ENCODE results near the gene DGCR8. TPM values are rescaled to one million over a fixed set of nuclear protein-coding genes. Genes with fewer than 3 reads are reported as not detected.

The DGCR8 gene
- total and polyA plus RNA-seq, 9 donors = 27.1 to 48.7 (median 38.4) TPM

DNA sequence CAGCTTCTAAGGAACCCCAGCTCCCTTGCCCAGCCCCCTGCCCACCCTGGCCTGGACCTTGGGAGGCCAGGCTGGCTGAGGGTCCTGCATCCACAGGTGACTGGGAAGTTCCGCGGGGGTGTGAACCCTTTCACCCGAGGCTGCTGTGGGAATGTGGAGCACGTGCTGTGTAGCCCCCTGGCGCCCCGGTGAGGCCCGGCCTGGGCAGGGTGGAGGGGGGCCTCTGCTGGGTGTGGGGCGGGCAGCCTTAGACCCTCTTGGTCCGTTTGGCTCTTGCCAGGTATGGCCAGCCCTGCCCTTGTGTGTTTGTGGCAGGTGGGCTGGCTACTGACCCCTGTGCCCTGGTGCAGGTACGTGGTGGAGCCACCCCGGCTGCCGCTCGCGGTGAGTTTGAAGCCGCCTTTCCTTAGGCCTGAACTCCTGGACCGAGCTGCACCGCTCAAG, 60.5 kb downstream of the DGCR8 start:
- WGBS (ENCODE audit: insufficient coverage) = 87% methylated on average over 15 of the region's 17 CpGs
- no peak overlapping the region for H3K27ac ChIP-seq (ENCODE audit: low read length)
- H3K36me3 ChIP-seq (ENCODE audit: control insufficient read depth, insufficient read depth, low read length) = peaks cover 54% of the 10 kb centered on the region
- no peaks in the 10 kb centered on the region for H3K9me3 ChIP-seq (replicated peaks; ENCODE audit: control insufficient read depth, low read depth, low read length)
- peaks cover 33% of the 10 kb centered on the region for H3K4me1 ChIP-seq (ENCODE audit: control insufficient read depth, insufficient read depth, low read length)
- no peak overlapping the region for H3K4me3 ChIP-seq (ENCODE audit: low read length)
- DNase-seq = no peak
- no peaks in the 10 kb centered on the region for H3K27me3 ChIP-seq (ENCODE audit: control insufficient read depth, insufficient read depth, low read length)

DNA sequence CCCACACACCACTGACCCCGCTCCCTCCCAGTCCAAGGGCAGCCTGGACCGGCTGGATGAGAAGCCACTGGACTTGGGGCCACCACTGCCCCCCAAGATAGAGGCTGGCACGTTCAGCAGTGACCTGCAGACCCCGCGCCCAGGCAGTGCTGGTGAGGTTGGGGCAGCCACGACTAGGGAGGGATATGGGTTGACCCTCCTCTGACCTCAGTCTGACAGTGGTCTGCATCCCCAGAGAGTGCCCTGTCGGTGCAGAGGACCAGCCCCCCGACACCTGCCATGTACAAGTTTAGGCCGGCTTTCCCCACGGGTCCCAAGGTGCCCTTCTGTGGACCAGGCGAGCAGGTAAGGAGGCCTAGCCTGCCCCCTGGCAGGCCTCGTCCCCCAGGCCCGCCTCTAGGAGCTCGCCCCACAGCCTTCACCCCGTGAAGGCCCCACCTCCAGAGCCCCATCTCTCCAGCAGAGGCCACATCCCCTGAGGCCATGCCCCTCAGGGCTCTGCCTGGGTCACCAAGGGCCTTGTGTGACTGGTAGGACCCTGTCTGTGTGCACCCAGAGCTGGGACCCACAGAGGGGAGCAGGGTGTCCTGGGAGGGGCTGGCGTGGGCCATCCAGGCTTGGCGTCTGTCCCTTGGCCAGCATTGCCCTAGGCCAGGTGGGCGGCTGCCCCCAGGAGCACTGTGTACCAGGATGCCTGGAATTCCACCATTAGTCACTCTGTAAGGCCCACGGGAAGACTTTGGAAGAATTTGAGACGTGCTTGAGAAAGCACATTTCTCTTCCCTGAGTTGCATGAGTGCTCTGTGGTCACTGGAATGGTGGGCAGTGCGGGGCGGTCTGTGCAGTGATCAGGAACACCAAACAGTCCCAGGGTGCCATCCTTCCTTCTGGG, 61.4 kb downstream of the DGCR8 start:
- Histone ChIP-seq H3K4me1 (ENCODE audit: control insufficient read depth, insufficient read depth, low read length) (peaks cover 26% of the 10 kb centered on the region), H3K4me3 (ENCODE audit: low read length) (no peak overlapping the region), H3K27ac (ENCODE audit: low read length) (no peak overlapping the region), H3K9me3 (replicated peaks; ENCODE audit: control insufficient read depth, low read depth, low read length) (no peaks in the 10 kb centered on the region), H3K27me3 (ENCODE audit: control insufficient read depth, insufficient read depth, low read length) (no peaks in the 10 kb centered on the region), H3K36me3 (ENCODE audit: control insufficient read depth, insufficient read depth, low read length) (peaks cover 54% of the 10 kb centered on the region)
- DNase-seq = no peak
- WGBS (ENCODE audit: insufficient coverage) = 78% methylated on average over 20 of the region's 22 CpGs

DNA sequence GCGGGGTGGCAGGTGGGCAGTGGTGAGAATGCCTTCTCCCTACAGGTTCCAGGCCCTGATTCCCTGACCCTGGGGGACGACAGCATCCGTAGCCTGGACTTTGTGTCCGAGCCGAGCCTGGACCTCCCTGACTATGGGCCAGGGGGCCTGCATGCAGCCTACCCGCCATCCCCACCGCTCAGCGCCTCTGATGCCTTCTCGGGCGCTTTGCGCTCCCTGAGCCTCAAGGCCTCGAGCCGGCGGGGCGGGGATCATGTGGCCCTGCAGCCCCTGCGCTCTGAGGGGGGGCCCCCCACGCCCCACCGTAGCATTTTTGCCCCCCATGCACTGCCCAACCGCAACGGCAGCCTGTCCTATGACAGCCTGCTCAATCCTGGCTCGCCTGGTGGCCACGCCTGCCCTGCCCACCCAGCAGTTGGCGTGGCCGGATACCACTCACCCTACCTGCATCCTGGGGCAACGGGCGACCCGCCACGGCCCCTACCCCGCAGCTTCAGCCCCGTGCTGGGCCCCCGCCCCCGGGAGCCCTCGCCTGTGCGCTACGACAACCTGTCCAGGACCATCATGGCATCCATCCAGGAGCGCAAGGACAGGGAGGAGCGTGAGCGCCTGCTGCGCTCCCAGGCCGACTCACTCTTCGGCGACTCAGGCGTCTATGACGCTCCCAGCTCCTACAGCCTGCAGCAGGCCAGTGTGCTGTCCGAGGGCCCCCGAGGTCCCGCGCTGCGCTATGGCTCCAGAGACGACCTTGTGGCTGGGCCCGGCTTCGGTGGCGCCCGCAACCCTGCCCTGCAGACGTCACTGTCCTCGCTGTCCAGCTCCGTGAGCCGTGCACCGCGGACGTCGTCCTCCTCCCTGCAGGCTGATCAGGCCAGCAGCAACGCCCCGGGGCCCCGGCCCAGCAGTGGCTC, 62.9 kb downstream of the DGCR8 start:
- no peak overlapping the region for H3K4me3 ChIP-seq (ENCODE audit: low read length)
- WGBS (ENCODE audit: insufficient coverage) = 92% methylated on average over 61 of the region's 65 CpGs
- peaks cover 57% of the 10 kb centered on the region for H3K36me3 ChIP-seq (ENCODE audit: control insufficient read depth, insufficient read depth, low read length)

DNA sequence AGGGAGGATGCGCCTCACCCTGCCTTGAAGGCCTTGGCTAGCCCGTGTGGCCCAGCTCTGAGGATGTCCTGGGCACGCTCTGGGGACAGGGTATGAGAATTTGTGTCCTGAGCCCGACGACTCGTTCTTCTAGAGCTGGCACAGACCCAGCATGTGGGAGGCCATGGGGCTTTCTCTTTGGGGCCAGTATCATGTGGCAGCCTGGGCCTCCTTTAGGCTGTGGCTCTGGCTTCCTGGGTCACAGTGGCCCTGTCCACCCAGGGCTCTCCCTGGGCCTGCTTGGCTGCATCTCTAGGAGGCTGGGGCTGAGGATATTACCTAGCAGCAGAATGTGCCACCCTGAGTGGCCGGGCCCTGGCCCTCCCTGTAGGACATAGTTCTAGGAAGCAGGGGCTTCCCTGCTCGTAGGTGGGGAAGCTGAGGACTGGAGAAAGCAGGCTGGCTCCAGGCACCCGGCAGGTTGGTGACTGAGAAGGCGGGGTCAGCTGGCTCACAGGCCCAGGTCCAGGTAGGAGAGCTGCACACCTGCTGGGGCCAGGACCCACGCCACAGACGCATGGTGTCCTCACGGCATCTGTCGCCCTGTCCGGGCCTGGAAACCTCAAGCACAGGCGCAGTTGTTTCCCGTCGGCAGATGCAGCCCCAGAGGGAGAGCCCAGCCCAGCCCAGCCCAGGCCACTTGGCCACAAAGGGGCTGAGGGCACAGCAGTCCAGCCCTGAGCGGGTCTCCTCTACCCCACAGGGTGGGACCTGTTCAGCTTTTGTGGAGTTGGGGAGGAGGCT, 64.0 kb downstream of the DGCR8 start:
- no peak for DNase-seq
- Histone ChIP-seq H3K27me3 (ENCODE audit: control insufficient read depth, insufficient read depth, low read length) (no peaks in the 10 kb centered on the region), H3K36me3 (ENCODE audit: control insufficient read depth, insufficient read depth, low read length) (peaks cover 56% of the 10 kb centered on the region), H3K4me1 (ENCODE audit: control insufficient read depth, insufficient read depth, low read length) (peaks cover 16% of the 10 kb centered on the region), H3K27ac (ENCODE audit: low read length) (no peak overlapping the region), H3K9me3 (replicated peaks; ENCODE audit: control insufficient read depth, low read depth, low read length) (no peaks in the 10 kb centered on the region), H3K4me3 (ENCODE audit: low read length) (no peak overlapping the region)
- WGBS (ENCODE audit: insufficient coverage) = 78% methylated on average over 17 of the region's 19 CpGs

More for the DNA sequence above, 62.9 kb downstream of the DGCR8 start:
- Histone ChIP-seq H3K27ac (ENCODE audit: low read length) (no peak overlapping the region), H3K4me1 (ENCODE audit: control insufficient read depth, insufficient read depth, low read length) (peaks cover 23% of the 10 kb centered on the region), H3K9me3 (replicated peaks; ENCODE audit: control insufficient read depth, low read depth, low read length) (no peaks in the 10 kb centered on the region), H3K27me3 (ENCODE audit: control insufficient read depth, insufficient read depth, low read length) (no peaks in the 10 kb centered on the region)
- no peak for DNase-seq

DNA sequence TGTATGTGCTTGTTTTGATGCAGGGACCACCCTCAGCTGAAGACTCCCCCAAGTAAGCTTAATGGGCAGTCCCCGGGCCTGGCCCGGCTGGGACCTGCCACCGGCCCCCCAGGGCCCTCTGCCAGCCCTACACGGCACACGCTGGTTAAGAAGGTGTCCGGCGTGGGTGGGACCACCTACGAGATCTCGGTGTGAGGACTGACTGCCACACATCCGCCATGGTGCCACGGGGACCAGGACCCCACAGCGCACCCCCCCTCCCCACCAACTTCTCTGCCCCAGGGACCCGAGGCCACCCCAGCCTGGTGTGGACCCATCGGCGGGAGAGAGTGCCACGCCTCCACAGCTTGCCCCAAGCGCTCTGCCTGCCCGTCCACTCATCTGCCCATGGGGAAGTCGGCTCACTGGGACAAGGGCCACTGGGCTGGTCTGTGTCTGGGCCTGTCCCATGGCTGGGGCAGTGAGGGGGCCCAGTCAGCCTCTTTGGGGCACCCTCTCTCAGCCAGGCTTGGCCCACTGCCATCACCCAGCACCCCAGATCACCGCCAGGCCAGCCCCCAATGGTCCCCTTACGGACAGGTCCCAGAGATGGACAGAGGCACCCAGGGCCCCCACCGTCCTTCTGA, 65.3 kb downstream of the DGCR8 start:
- H3K4me1 ChIP-seq (ENCODE audit: control insufficient read depth, insufficient read depth, low read length) = peaks cover 18% of the 10 kb centered on the region
- H3K27ac ChIP-seq (ENCODE audit: low read length) = no peak overlapping the region
- WGBS (ENCODE audit: insufficient coverage) = 85% methylated on average over 20 of the region's 22 CpGs
- H3K9me3 ChIP-seq (replicated peaks; ENCODE audit: control insufficient read depth, low read depth, low read length) = no peaks in the 10 kb centered on the region
- no peak for DNase-seq
- no peaks in the 10 kb centered on the region for H3K27me3 ChIP-seq (ENCODE audit: control insufficient read depth, insufficient read depth, low read length)
- peaks cover 43% of the 10 kb centered on the region for H3K36me3 ChIP-seq (ENCODE audit: control insufficient read depth, insufficient read depth, low read length)
- no peak overlapping the region for H3K4me3 ChIP-seq (ENCODE audit: low read length)

DNA sequence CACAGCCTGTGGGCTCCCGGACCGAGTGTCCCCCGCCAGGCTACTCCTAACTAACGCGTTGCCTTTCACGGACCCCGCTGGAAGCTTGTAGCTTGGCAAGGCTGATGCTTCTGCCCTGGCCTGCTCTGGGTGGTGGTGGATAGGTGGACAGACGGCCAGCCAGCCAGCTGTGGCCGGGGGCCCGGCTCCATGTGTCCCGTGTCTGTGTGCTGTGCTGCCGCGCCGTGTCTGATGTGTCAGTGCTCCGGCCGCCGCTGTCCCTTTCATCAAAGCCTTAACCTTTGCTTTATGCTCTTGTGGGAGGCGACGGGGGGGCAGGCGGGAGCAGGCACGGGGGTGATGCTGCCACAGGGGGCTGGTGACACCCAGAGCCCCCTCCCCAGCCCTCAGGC, 65.8 kb downstream of the DGCR8 start:
- no peak overlapping the region for H3K4me3 ChIP-seq (ENCODE audit: low read length)
- peaks cover 18% of the 10 kb centered on the region for H3K4me1 ChIP-seq (ENCODE audit: control insufficient read depth, insufficient read depth, low read length)
- H3K36me3 ChIP-seq (ENCODE audit: control insufficient read depth, insufficient read depth, low read length) = peaks cover 38% of the 10 kb centered on the region
- H3K9me3 ChIP-seq (replicated peaks; ENCODE audit: control insufficient read depth, low read depth, low read length) = no peaks in the 10 kb centered on the region
- 79% methylated on average over 14 of the region's 21 CpGs for WGBS (ENCODE audit: insufficient coverage)
- no peak for DNase-seq
- H3K27me3 ChIP-seq (ENCODE audit: control insufficient read depth, insufficient read depth, low read length) = no peaks in the 10 kb centered on the region
- no peak overlapping the region for H3K27ac ChIP-seq (ENCODE audit: low read length)

DNA sequence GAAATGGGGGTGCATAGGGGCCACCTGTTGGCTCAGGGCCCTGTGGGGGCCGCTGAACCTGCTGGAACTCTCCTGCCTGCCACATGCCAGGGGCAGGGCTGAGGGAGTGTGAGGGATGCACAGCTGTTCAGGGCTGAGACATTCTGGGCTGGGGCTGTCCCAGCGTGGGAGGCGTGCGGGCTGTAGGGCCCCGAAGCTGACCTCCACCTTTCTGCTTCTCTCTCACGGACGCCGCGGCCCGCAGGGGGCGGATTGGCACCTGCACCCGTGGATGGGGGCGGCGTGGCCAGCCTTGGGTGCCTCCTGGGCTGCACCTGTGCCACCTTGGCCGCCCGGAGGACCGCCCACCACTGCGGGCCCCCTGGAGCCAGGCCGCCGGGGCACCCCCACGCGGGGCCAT, 66.7 kb downstream of the DGCR8 start:
- H3K27me3 ChIP-seq (ENCODE audit: control insufficient read depth, insufficient read depth, low read length) = no peaks in the 10 kb centered on the region
- H3K4me1 ChIP-seq (ENCODE audit: control insufficient read depth, insufficient read depth, low read length) = peaks cover 18% of the 10 kb centered on the region
- H3K9me3 ChIP-seq (replicated peaks; ENCODE audit: control insufficient read depth, low read depth, low read length) = no peaks in the 10 kb centered on the region
- no peak overlapping the region for H3K27ac ChIP-seq (ENCODE audit: low read length)
- H3K4me3 ChIP-seq (ENCODE audit: low read length) = no peak overlapping the region
- 69% methylated on average over 12 of the region's 22 CpGs for WGBS (ENCODE audit: insufficient coverage)
- peaks cover 30% of the 10 kb centered on the region for H3K36me3 ChIP-seq (ENCODE audit: control insufficient read depth, insufficient read depth, low read length)
- DNase-seq = no peak

DNA sequence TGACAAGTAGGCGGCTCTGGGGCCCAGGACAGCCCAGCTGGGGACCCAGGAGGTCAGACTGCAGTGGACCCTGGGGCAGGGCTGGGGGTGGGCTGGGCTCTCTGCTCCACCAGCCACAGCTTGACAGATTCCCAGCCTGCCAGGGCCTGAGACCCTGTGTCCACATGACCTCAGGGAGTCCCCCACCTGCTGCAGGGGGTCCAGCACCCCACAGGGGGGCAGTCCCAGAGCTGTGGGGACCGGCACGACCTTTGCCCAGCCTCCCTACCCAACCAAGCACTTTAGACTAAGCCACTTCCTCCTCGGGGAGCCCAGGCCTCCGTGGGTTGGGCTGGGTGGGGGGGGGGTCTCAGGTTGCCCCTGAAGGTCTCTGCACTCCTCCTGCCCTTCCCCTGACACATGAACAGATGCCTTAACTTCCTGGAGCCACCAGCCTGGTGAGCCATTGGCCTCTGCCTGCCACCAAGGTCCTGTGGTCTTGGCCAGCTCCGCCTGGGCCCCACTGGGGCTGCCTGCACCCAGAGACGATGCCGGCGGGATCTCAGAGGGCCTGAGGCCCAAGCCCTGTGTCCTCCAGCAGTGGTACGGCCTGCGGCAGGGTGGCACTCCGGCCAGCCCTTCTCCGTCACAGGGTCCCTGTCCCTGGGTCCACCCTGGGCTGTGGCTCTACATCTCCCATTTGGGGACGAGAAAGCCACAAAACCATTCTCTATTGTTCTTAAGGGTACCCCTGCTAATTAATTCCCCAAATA, 67.4 kb downstream of the DGCR8 start:
- Histone ChIP-seq H3K27ac (ENCODE audit: low read length) (no peak overlapping the region), H3K4me1 (ENCODE audit: control insufficient read depth, insufficient read depth, low read length) (peaks cover 18% of the 10 kb centered on the region), H3K27me3 (ENCODE audit: control insufficient read depth, insufficient read depth, low read length) (no peaks in the 10 kb centered on the region), H3K4me3 (ENCODE audit: low read length) (no peak overlapping the region), H3K36me3 (ENCODE audit: control insufficient read depth, insufficient read depth, low read length) (peaks cover 27% of the 10 kb centered on the region), H3K9me3 (replicated peaks; ENCODE audit: control insufficient read depth, low read depth, low read length) (no peaks in the 10 kb centered on the region)
- WGBS (ENCODE audit: insufficient coverage) = 75% methylated on average over 9 of the region's 14 CpGs
- no peak for DNase-seq

DNA sequence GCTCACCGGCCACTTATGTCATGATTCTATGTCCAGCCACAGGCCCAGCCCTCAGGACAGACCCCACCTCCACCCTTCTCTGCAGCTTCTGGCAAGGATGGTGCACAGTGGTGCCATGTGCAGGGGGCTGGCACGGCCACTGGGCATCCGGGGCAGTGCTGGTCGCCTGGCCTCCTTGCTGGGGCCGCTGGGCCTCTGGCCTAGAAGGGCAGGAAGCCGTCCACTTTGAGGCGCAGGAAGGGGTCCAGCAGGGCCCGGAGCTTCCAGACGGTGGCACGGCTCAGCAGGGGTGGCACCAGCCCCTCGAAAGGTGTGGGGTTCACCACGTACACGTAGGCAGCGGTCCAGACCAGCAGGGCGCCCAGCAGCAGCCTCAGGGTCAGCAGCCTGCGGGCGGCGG, 68.4 kb downstream of the DGCR8 start:
- no peak for DNase-seq
- H3K4me3 ChIP-seq (ENCODE audit: low read length) = no peak overlapping the region
- no peaks in the 10 kb centered on the region for H3K27me3 ChIP-seq (ENCODE audit: control insufficient read depth, insufficient read depth, low read length)
- H3K36me3 ChIP-seq (ENCODE audit: control insufficient read depth, insufficient read depth, low read length) = peaks cover 20% of the 10 kb centered on the region
- H3K27ac ChIP-seq (ENCODE audit: low read length) = no peak overlapping the region
- H3K4me1 ChIP-seq (ENCODE audit: control insufficient read depth, insufficient read depth, low read length) = peaks cover 18% of the 10 kb centered on the region
- 79% methylated on average over 15 of the region's 18 CpGs for WGBS (ENCODE audit: insufficient coverage)
- no peaks in the 10 kb centered on the region for H3K9me3 ChIP-seq (replicated peaks; ENCODE audit: control insufficient read depth, low read depth, low read length)
